Fibroblast of the aortic adventitia (primary cell): ENCODE results near the gene ZBED3. TPM values are rescaled to one million over a fixed set of nuclear protein-coding genes. Genes with fewer than 3 reads are reported as not detected.
"Not testable (repeated sequence)": the region's sequence is repeated elsewhere in the genome, so short reads cannot be mapped to it uniquely, and the experiment has no call there.

Source experiments
- DNase-seq: peaks from one replicate; pipeline ENCODE4 v3.0.0-alpha.2; 2010; ENCODE audit warnings: low read depth
- H3K4me3 ChIP-seq: 2 replicates; pipeline ENCODE4 v1.5.1; 2011; ENCODE audit warnings: low read depth, mild to moderate bottlenecking, control low read depth, low read length, moderate library complexity
- CTCF ChIP-seq: IDR thresholded peaks from 2 replicates; pipeline ENCODE4 v1.5.1; 2011; ENCODE audit warnings: mild to moderate bottlenecking, low read length, control low read depth, inconsistent platforms; ENCODE audit not compliant: insufficient read depth
- total RNA-seq: library from RNA; depleted of rRNA; stranded (reverse); fragments of >200 nt; gene quantifications from 2 replicates; pipeline ENCODE4 v1.2.3, GENCODE V29; 2012; ENCODE audit warnings: low replicate concordance

The ZBED3 gene
- total RNA-seq, 1 donor = 0.90 TPM

- no peak for TF ChIP-seq CTCF
- no peak overlapping the region for H3K4me3 ChIP-seq
- DNase-seq = no peak
Observed at GRCh38 chr5:77120706-77121105, 33.6 kb upstream of the ZBED3 start.

- TF ChIP-seq CTCF = no peak
- no peak overlapping the region for H3K4me3 ChIP-seq
- no peak for DNase-seq
Observed at GRCh38 chr5:77120086-77120485, 33.0 kb upstream of the ZBED3 start.

- no peak overlapping the region for H3K4me3 ChIP-seq
- no peak for TF ChIP-seq CTCF
- DNase-seq = no peak
Observed at GRCh38 chr5:77117161-77117560, 30.1 kb upstream of the ZBED3 start.

- not testable (repeated sequence) for DNase-seq, H3K4me3 ChIP-seq
Observed at GRCh38 chr5:77107035-77107434, 19.9 kb upstream of the ZBED3 start.

- no peak overlapping the region for H3K4me3 ChIP-seq
- no peak for TF ChIP-seq CTCF
Observed at GRCh38 chr5:77104813-77105212, 17.7 kb upstream of the ZBED3 start.

GRCh38 chr5:77103457-77103856 is 16.4 kb upstream of the ZBED3 start:
- no peak for DNase-seq
- no peak overlapping the region for H3K4me3 ChIP-seq
- TF ChIP-seq CTCF = no peak

More at GRCh38 chr5:77104813-77105212, 17.7 kb upstream of the ZBED3 start:
- DNase-seq = no peak

- DNase-seq = no peak
- no peak for TF ChIP-seq CTCF
- H3K4me3 ChIP-seq = no peak overlapping the region
Observed at GRCh38 chr5:77102549-77102948, 15.5 kb upstream of the ZBED3 start.
